SKM-1 (cell line): ENCODE data around the gene ALPG.
"Not testable (repeated sequence)": the region's sequence is repeated elsewhere in the genome, so short reads cannot be mapped to it uniquely, and the experiment has no call there.

Experiments
- DNase-seq: peaks from one replicate; lab custom pipeline; 2025; ENCODE audit not compliant: unreplicated experiment; lab: John Stamatoyannopoulos, UW

ALPG gene

GRCh38 chr2:232419245-232420072 is 12.8 kb downstream of the ALPG start:
- no peak for DNase-seq

GRCh38 chr2:232420073-232420454 is 13.4 kb downstream of the ALPG start:
- no peak for DNase-seq

DNA sequence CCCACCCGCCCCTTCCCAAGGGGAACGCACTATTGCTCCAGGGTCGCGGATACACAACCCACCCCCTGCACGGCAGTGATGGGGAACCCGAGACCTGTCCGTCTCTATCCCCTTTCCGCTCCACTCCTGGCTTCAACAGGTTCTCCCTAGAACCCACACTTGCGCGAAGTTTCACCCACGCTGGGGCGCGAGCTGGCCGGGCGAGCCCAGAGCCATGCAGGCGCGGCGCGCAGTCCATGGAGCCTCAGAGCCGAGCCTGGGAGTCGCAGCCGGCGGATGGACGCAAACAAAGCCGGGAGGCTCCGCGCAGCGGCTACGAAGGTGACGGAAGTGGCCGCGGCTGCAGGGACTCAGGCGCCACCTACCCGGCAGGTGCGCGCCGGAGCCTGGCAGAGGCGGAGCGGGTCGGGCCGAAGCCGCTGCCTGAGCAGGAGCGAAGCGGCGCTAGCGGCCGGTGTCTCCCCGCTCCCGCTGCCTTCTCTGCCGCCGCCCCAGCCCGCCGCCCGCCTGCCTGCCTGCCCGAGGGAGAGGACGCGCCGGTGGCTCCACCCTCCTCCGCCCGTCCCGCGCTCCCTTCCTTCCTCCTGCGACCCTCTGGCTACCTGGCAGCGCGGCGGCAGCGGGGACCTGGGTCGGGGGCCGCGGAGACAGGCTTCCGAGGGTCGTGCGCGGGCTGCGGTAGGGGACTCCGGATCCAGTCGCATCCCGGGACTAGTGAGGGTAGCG is 14.0 kb downstream of the ALPG start:
- no peak for DNase-seq

- DNase-seq: no peak
Measured at GRCh38 chr2:232421189-232421785, 14.6 kb downstream of the ALPG start.

DNA sequence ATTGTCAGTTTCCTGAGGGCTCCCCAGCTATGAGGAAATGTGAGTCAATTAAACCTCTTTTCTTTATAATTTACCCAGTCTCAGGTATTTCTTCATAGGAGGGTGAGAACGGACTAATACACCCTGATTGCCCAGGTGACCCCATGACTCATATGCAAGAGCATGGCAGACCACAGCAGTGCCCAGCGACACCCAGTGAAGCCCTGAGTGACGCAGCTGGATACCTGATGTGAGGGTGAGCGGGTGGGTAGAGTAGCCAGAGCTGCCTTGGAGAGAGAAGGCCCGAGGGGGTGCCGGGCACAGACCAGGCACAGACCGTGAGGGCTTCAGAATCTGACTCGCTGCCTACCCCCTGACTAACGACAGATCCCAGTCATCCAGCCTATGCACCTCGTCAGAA is 15.4 kb downstream of the ALPG start:
- DNase-seq: no peak

- DNase-seq: not testable (repeated sequence)
Measured at GRCh38 chr2:232422996-232423395, 16.4 kb downstream of the ALPG start.

DNA sequence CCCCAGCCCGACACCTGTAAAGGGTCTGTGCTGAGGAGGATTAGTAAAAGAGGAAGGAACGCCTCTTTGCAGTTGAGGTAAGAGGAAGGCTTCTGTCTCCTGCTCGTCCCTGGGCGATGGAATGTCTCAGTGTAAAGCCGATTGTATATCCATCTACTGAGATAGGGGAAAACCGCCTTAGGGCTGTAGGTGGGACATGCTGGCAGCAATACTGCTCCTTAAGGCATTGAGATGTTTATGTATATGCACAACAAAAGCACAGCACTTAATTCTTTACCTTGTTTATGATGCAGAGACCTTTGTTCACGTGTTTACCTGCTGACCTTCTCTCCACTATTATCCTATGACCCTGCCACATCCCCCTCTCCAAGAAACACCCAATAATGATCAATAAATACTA is 16.8 kb downstream of the ALPG start:
- not testable (repeated sequence) for DNase-seq

- no peak for DNase-seq
Measured at GRCh38 chr2:232431705-232432590, 25.3 kb downstream of the ALPG start.

DNA sequence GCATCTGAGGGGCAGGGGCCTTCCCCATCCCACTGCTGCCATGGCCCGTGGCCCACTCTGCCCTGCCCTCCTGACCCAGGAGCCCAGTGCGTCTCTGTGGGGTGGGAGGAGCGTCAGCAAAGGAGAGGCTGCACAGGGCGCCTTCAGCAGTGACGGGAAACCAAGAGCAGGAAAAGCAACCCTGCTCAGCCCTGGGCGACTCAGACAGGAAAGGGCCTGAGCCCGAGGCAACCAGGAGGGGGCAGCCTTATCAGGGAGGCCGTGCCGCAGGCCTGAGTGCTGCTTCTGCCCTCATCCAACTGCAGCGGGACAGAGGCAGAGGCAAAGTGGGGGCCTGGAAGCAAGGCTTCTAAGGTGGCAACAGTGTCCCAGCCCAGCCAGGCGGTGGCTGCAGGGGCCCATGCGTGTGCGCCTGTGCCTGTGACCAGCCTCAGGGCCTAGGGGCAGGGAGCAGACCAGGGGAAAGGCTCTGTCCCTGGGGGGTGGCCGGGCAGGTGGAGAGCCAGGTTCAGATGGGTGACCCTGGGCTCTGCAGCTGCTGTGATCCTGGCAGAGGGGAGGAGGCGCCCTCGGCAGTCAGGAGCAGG is 26.0 kb downstream of the ALPG start:
- DNase-seq: no peak

- not testable (repeated sequence) for DNase-seq
Measured at GRCh38 chr2:232433622-232434021, 27.0 kb downstream of the ALPG start.

GRCh38 chr2:232434091-232434490 is 27.4 kb downstream of the ALPG start:
- no peak for DNase-seq

- DNase-seq: no peak
Measured at GRCh38 chr2:232434563-232435374, 28.1 kb downstream of the ALPG start.

- no peak for DNase-seq
Measured at GRCh38 chr2:232435375-232435648, 28.7 kb downstream of the ALPG start.

- DNase-seq: no peak
Measured at GRCh38 chr2:232435805-232436204, 29.2 kb downstream of the ALPG start.

DNA sequence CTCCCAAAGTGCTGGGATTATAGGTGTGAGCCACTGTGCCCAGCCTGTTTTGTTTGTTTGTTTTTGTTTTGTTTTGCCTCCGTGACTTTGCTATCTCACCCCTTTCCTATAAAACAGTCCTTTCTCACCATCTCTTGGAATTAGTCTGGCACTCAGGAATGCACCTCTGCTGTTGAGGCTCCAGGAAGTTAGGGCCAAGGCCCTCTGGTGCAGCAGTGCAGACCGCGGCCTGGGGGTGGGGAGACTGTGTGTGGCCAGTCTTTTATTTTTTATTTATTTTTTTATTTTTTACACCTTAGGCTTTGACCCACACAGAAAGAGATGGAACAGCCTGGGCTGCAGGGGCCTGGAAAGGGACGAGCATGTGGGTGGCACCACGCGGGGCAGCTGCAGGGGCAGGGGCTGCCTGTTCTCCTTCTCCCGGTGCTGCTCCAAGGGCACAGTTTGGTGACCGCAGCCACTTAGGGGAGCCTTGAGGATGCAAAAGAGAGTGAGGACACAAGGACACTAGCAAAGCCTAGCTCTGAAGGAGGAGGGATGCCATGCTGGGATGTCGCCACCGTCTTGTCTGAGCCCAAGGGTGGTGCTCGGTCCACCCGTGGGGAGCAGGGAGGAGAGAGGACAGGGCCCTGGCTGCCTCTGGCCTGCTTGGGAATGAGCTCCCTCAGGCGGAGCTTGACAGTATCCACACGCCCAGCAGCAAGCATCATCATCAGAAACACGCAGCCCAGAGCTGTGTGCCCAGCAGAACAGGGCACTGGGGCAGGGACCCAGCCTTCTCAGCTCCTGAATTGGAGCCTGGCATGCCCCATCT is 29.9 kb downstream of the ALPG start:
- DNase-seq: no peak

GRCh38 chr2:232437195-232437571 is 30.5 kb downstream of the ALPG start:
- no peak for DNase-seq

- DNase-seq: no peak
Measured at GRCh38 chr2:232438091-232438490, 31.4 kb downstream of the ALPG start.

- no peak for DNase-seq
Measured at GRCh38 chr2:232438951-232439757, 32.5 kb downstream of the ALPG start.

DNA sequence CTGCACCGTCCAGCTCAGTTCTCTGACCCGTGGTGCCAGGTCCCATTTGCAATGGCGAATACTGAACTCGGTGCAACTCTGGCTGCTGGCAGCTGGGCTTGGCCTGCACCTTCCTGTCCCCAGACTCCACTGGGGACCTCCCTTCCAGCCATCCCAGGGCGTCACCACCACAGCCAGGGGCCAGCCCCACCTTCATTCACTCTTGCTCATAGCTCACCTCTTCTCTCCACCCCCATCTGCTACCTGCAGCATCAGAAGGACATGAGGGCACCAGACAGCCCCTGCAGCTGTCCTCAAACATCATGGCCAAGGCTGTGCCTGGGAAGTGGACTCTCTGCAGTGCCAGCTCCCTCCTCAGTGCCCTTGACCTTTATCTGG is 33.1 kb downstream of the ALPG start:
- DNase-seq: no peak
